Lower leg skin (tissue), 3 donors: Measurements from ENCODE around the gene MYH2.

Source experiments
- POLR2A ChIP-seq, 2 donors: fragments of 450-650 bp; IDR thresholded peaks; one replicate each; pipeline ENCODE4 v1.6.1; 2016 to 2017; ENCODE audit warnings: antibody characterized with exemption in 2 of 2, mild to moderate bottlenecking in 1 of 2, moderate library complexity in 1 of 2
- TF ChIP-seq, protein P1 (sequence below), 3 donors: fragments of 450-650 bp; IDR thresholded peaks; one replicate each; pipeline ENCODE4 v1.5.1; 2016; ENCODE audit warnings: antibody characterized with exemption in 3 of 3, mild to moderate bottlenecking in 3 of 3, moderate library complexity in 2 of 3

DNA sequence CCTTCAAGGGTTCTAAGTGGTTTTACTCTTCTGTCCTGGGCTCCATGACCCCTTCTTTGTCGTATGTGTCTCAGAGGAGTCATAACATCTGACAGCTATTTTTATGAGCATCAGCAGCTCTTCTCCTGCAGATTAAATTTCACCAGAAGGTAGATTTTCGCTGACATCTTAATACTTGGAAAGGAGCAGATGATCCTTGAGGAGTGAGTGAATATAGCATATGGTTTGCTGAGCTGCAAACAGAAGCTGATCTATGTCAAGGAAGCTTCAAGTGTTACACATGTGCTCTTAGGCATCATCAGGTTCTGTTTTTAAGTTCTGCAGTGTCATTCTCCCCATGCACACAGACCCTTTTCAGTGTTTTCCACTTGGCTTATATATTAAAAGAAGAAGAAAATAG lies 49.2 kb upstream of the MYH2 start:
- TF ChIP-seq, protein P1, sequence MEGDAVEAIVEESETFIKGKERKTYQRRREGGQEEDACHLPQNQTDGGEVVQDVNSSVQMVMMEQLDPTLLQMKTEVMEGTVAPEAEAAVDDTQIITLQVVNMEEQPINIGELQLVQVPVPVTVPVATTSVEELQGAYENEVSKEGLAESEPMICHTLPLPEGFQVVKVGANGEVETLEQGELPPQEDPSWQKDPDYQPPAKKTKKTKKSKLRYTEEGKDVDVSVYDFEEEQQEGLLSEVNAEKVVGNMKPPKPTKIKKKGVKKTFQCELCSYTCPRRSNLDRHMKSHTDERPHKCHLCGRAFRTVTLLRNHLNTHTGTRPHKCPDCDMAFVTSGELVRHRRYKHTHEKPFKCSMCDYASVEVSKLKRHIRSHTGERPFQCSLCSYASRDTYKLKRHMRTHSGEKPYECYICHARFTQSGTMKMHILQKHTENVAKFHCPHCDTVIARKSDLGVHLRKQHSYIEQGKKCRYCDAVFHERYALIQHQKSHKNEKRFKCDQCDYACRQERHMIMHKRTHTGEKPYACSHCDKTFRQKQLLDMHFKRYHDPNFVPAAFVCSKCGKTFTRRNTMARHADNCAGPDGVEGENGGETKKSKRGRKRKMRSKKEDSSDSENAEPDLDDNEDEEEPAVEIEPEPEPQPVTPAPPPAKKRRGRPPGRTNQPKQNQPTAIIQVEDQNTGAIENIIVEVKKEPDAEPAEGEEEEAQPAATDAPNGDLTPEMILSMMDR (IDR thresholded peaks at IDR 0.05): no peak
- TF ChIP-seq POLR2A (IDR thresholded peaks at IDR 0.05): no peak
